ENCODE data around the gene CNTNAP2. TPM values are rescaled to one million over a fixed set of nuclear protein-coding genes. Genes with fewer than 3 reads are reported as not detected.

CNTNAP2 gene
- total and polyA plus RNA-seq, 2 of the 8 experiments (the other 6 are each of a cell fraction or from before 2014, with no cell fraction given), result 27.9 to 71.0 TPM

GRCh38 chr7:147509541-147510200 lies 1393.1 kb downstream of the CNTNAP2 start (continued):
- no peak for TF ChIP-seq CHD7 (IDR thresholded peaks at IDR 0.05; ENCODE audit: insufficient replicate concordance, low read length)
- no peak for TF ChIP-seq EGR1 (IDR thresholded peaks at IDR 0.05; ENCODE audit: borderline replicate concordance, low read depth, low read length)
